Kidney (tissue), 14 donors: Measurements from ENCODE around the gene PHLDB3. TPM values are rescaled to one million over a fixed set of nuclear protein-coding genes. Genes with fewer than 3 reads are reported as not detected.

Experiments
- DNase-seq, 5 donors: peaks; one replicate each; pipeline ENCODE4 v3.0.0-alpha.2; 2013 to 2020
- FAIRE-seq: peaks from 2 replicates; lab custom pipeline; 2012; peaks lifted over from hg19 to GRCh38; lab: Jason Lieb, UNC
- H3K27ac ChIP-seq, 2 donors: one replicate each; pipeline ENCODE4 v1.7.0; 2013; ENCODE audit warnings: low read depth in 2 of 2, low read length in 2 of 2, inconsistent platforms in 1 of 2
- H3K27me3 ChIP-seq: one replicate; pipeline ENCODE4 v1.7.1; 2013; ENCODE audit warnings: low read length, inconsistent platforms; ENCODE audit not compliant: control insufficient read depth, insufficient read depth
- H3K36me3 ChIP-seq, 3 donors: one replicate each; pipeline versions ENCODE4 v1.7.0 to v1.7.1; 2013; ENCODE audit warnings: low read length in 3 of 3, control low read depth in 1 of 3, inconsistent platforms in 1 of 3; ENCODE audit not compliant: insufficient read depth in 3 of 3, control insufficient read depth in 2 of 3
- H3K4me1 ChIP-seq, 3 donors: one replicate each; pipeline versions ENCODE4 v1.7.0 to v1.7.1; 2013; ENCODE audit warnings: low read length in 3 of 3, inconsistent platforms in 1 of 3, low read depth in 1 of 3; ENCODE audit not compliant: control insufficient read depth in 2 of 3, insufficient read depth in 2 of 3
- H3K4me3 ChIP-seq, 3 donors: one replicate each; pipeline versions ENCODE4 v1.7.0 to v1.8.1; 2013; ENCODE audit warnings: low read length in 3 of 3, control low read depth in 1 of 3, inconsistent platforms in 1 of 3
- H3K9ac ChIP-seq, 3 donors: one replicate each; pipeline versions ENCODE4 v1.7.0 to v1.7.1; 2013; ENCODE audit warnings: low read length in 3 of 3, control low read depth in 1 of 3, inconsistent platforms in 1 of 3
- H3K9me3 ChIP-seq, 3 donors: one replicate each; pipeline versions ENCODE4 v1.7.0 to v1.7.1; 2013; ENCODE audit warnings: low read length in 3 of 3, control low read depth in 1 of 3, inconsistent platforms in 1 of 3; ENCODE audit not compliant: control insufficient read depth in 2 of 3, insufficient read depth in 1 of 3
- CTCF ChIP-seq: IDR thresholded peaks from 3 replicates; pipeline ENCODE4 v1.5.1; 2012; ENCODE audit warnings: mild to moderate bottlenecking, moderate library complexity, borderline replicate concordance; ENCODE audit not compliant: insufficient read depth; ENCODE audit errors: extremely low read depth
- intact Hi-C: fragments of 100-400 bp; cut with DNase I; formaldehyde crosslinking; loops from one replicate; pipeline ENCODE4 v1.11.1; 2022
- polyA plus RNA-seq: library from polyadenylated mRNA; stranded (reverse); fragments of 350-450 nt; fragmentation: Illumina TruSeq; extraction: RNeasy Lipid Tissue Mini Kit (QIAGEN cat#74804); gene quantifications from one replicate; pipeline ENCODE4 v1.2.3, GENCODE V29; 2014; ENCODE audit warnings: low read depth, low replicate concordance; ENCODE audit not compliant: insufficient read depth
- total RNA-seq: library from RNA; stranded (reverse); fragmentation: NEBNext Ultra II Directional; extraction: Animal tissue kit (Norgen Biotek cat#: 25700); gene quantifications from one replicate; pipeline ENCODE4 v1.2.1, GENCODE V29; 2021
- donor health status: control.
- donor health status: control.
- donor health status: control.
- donor health status: control.
- donor health status: control.
- donor health status: DM: yes; HTN: yes; CAD: no.
- donor health status: Normal renal cell carcinoma (clear cell type).

PHLDB3 gene
- total and polyA plus RNA-seq, 2 donors from 2014 or later, result 8.2 to 10.8 TPM

GRCh38 chr19:43479226-43479625, 25.3 kb downstream of the PHLDB3 start:
- Histone ChIP-seq H3K36me3 (peaks cover 0 to 5% (median 0%) of the 10 kb centered on the region in 3 donors), H3K27me3 (no peaks in the 10 kb centered on the region), H3K4me3 (no peak overlapping the region), H3K9me3 (no peaks in the 10 kb centered on the region), H3K27ac (no peak overlapping the region), H3K4me1 (no peaks in the 10 kb centered on the region), H3K9ac (no peak overlapping the region)
- no peak for TF ChIP-seq CTCF
- DNase-seq (peak in 1 of 5 donors; percentile 51), FAIRE-seq (no peak)
- intact Hi-C loops, result no loop called here

DNA sequence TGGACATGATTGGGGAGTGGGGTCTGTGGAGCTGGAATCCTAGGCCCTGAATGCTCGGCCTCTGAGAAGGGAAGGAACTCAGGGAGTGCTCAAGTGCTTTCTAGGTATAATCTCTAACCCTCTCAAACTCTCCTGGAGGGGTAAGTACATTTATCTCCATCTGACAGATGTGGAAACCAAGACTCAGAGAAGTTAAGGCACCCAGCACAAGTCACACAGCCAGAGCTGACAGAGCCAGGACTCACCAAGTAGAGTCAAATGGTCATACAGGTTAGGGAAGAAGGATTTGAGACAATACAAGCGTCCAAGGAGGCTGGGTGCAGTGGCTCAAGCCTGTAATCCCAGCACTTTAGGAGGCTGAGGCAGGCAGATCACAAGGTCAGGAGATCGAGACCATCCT, 26.2 kb downstream of the PHLDB3 start:
- H3K36me3 ChIP-seq, result peaks cover 0 to 5% (median 0%) of the 10 kb centered on the region in 3 donors
- no peaks in the 10 kb centered on the region for H3K27me3 ChIP-seq
- H3K27ac ChIP-seq, result no peak overlapping the region
- intact Hi-C loops, result no loop called here
- H3K4me1 ChIP-seq, result no peaks in the 10 kb centered on the region
- H3K9ac ChIP-seq, result no peak overlapping the region
- DNase-seq (peak in 1 of 5 donors; percentile 6), FAIRE-seq (no peak)
- no peaks in the 10 kb centered on the region for H3K9me3 ChIP-seq
- no peak overlapping the region for H3K4me3 ChIP-seq
- TF ChIP-seq CTCF, result no peak

DNA sequence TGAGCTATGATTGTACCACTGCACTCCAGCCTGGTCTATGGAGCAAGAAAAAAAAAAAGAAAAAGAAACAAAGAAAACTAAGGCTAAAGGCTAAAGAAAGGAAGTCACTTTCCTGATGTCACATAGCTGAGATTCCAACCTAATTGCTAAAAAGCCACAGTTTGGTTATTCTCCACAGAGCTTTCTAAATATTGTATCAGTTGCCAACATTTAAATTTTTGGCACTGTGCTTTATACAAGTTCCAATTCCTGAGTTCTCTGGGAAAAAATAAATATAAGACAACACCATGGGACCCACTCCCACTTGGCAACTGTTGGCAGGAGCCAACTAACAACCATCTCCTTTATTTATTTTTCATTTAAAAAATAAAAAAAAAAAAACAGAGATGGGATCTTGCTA, 27.9 kb downstream of the PHLDB3 start:
- intact Hi-C loops, result no loop called here
- Histone ChIP-seq H3K27ac (no peak overlapping the region), H3K9me3 (no peaks in the 10 kb centered on the region), H3K9ac (no peak overlapping the region), H3K4me3 (no peak overlapping the region), H3K4me1 (no peaks in the 10 kb centered on the region), H3K36me3 (peaks cover 0 to 5% (median 0%) of the 10 kb centered on the region in 3 donors), H3K27me3 (no peaks in the 10 kb centered on the region)
- FAIRE-seq (no peak), DNase-seq (peak in 1 of 5 donors; percentile 55)
- no peak for TF ChIP-seq CTCF
